ENCODE data around the gene RARS1.

The RARS1 gene

DNA sequence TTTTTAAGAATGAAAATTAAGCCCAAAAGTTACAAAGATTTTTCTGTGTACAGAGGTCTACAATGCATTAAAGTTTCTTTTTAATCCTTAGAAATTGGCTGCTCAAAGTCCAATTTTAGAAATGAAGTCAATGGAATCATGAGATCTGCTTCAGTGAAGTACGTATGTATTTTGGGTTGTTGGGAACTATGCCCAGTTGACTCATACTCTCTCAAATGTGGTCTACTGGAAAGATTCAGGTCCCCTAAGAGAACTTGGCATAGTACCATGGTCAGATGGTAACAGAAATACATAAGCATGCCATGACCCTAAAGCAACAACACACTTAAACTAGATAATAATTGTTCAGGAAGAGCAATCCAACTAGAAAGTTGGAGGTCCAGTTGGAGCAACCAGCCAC lies 65.9 kb downstream of the RARS1 start:
- DNase-seq (ENCODE audit: insufficient read length, low spot score) (no peak), FAIRE-seq (no peak)

DNA sequence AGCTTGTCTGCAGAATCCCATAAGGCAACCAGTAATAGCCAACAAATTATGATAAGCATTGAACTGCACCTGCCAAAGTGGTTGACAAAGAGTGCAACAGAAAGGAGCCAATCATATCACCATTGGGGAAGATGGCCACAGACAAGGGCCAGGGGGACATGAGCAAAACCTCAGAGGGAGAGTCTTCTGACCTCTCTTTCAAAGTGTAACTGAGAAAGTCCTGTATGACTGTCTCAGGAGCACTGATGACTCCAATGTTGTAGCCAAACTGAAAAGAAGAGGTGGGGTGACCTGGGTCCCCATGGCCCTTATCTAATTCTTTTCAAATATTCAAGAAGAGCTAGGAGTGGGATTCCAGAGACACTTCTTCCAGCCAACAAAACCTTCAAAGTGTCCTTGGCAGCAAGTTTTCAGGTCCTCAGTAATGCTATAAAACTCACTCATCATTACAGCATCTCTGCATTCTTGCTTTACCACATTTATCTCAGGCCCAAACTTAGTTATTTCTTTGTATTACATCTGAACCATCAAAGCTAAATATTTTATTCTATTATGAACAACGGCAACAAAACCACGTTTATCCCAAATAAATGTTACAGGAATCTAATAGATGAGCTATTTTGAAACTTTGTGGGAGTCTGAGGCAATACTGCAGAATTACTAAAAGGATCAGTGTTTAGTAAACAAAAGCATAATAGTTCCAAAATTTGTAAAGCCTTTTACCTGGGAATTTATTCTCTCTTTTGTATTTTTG lies 67.3 kb downstream of the RARS1 start:
- FAIRE-seq: no peak
- no peak for DNase-seq (ENCODE audit: insufficient read length, low spot score)

DNA sequence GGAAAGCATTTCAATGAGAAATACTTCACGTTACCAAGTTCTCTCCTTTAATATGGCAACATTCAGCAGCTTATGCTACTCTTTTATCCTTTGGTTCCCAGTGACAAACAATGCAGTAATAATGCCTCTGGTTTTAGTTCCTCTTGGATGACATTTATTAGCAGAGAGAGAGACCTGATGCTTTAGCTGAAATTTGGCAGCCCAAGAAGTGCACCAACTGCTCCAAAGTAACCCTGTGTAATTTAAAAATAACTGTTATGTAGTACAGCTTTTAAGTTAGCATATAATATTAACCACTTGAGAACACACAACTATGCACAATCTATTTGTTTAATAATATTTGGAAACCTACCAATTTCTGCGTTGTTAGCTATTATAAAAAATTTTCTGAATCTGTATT lies 71.1 kb downstream of the RARS1 start:
- no peak for DNase-seq (ENCODE audit: insufficient read length, low spot score)
- FAIRE-seq: no peak

DNA sequence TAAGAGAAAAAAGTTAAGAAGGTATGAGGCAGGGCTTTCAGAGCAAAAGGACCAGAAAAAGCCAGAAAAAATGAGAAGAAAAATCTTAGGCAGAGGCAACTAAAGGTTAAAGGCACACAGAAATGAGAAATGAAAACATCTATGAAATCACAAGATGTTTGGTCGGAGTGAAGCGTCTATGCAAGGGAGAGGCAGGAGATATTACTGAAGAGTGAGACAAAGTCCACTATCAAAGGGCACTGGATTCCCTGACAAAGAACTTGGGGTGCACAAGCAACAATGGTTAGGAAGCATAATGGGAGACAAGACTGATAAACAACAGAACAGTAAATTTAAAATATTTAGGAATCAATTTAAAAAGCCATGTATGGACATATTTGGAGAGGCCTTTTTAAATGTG lies 76.0 kb downstream of the RARS1 start:
- FAIRE-seq (no peak), DNase-seq (ENCODE audit: insufficient read length, low spot score) (no peak)

DNA sequence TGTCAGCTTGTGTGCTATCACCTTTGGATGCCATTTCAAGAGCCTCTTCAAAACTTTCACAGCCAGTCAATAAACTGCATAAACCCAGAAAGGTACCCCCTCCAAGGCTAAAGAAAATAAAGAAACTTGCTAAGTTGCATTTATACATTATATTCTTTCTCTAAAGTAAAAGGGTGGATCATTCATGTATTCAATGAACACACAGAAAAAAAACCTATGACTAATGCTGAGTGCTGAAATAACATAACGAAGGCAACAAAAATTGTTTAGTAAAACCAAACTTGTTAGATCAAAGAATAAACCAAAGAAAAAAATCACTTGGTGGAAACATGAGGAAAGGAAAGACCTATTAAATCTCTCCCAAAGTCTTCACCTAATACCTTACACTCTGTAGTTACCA lies 77.7 kb downstream of the RARS1 start:
- FAIRE-seq: no peak
- no peak for DNase-seq (ENCODE audit: insufficient read length, low spot score)

DNA sequence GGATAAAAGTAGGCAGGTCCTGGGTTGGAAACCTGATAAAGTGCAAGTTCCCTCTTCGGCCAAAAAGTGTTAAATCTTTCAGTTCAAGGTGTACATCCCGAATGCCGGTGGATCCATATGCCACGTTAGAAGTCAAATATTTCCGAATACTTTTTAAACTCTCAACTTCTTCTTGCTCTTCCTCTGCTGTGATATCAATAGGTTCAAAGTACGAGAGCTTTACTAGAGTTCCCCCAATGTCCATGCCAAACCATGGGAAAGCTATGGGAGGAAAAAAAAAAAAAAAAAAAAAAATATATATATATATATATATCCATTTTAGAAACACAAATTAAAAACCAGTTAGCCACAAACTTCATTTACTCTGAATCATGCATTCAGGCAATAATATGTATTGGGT lies 82.5 kb downstream of the RARS1 start:
- no peak for FAIRE-seq
- no peak for DNase-seq (ENCODE audit: insufficient read length, low spot score)
